HEK293 (cell line): ENCODE measurements around the gene SYCP2.
A peak's percentile ranks its signal among the peaks of the same experiment; 100 is the strongest.

Experiments used
- BCL11B ChIP-seq: fragments of 450-650 bp; formaldehyde crosslinking; IDR thresholded peaks from 2 replicates; pipeline ENCODE4 v1.5.1; 2016; ENCODE audit warnings: low read depth, missing biosample characterization, missing genetic modification characterization
- EGR2 ChIP-seq: fragments of 450-650 bp; formaldehyde crosslinking; IDR thresholded peaks from 2 replicates; pipeline ENCODE4 v1.5.1; 2016; ENCODE audit warnings: low read depth, missing biosample characterization, missing genetic modification characterization
- HOXD13 ChIP-seq: sonication (generic); formaldehyde crosslinking; IDR thresholded peaks from 2 replicates; pipeline ENCODE4 v1.8.0; 2022; ENCODE audit warnings: missing genetic modification reagents, borderline replicate concordance
- KLF1 ChIP-seq: fragments of 450-650 bp; formaldehyde crosslinking; IDR thresholded peaks from 2 replicates; pipeline ENCODE4 v1.5.1; 2016; ENCODE audit warnings: missing biosample characterization, missing genetic modification characterization
- KLF10 ChIP-seq: fragments of 450-650 bp; IDR thresholded peaks from 2 replicates; pipeline ENCODE4 v1.5.1; 2018; ENCODE audit warnings: missing biosample characterization, mild to moderate bottlenecking, missing genetic modification characterization
- KLF7 ChIP-seq: fragments of 450-650 bp; formaldehyde crosslinking; IDR thresholded peaks from 2 replicates; pipeline ENCODE4 v1.5.1; 2016; ENCODE audit warnings: missing biosample characterization, missing genetic modification characterization, borderline replicate concordance
- TCF7L2 ChIP-seq: IDR thresholded peaks from 2 replicates; pipeline ENCODE4 v1.6.1; 2011; ENCODE audit warnings: low read depth, mild to moderate bottlenecking, inconsistent platforms, low read length, moderate library complexity, borderline replicate concordance
- ZBTB1 ChIP-seq: fragments of 450-650 bp; formaldehyde crosslinking; IDR thresholded peaks from 2 replicates; pipeline ENCODE4 v1.5.1; 2016; ENCODE audit warnings: missing biosample characterization, missing genetic modification characterization
- ZBTB8A ChIP-seq: fragments of 450-650 bp; formaldehyde crosslinking; IDR thresholded peaks from 2 replicates; pipeline ENCODE4 v1.5.1; 2016; ENCODE audit warnings: missing biosample characterization, missing genetic modification characterization
- ZFP69B ChIP-seq: fragments of 450-650 bp; formaldehyde crosslinking; IDR thresholded peaks from 2 replicates; pipeline ENCODE4 v1.5.1; 2016; ENCODE audit warnings: missing biosample characterization, missing genetic modification characterization
- ZNF16 ChIP-seq: fragments of 450-650 bp; formaldehyde crosslinking; IDR thresholded peaks from 2 replicates; pipeline ENCODE4 v1.5.1; 2016; ENCODE audit warnings: low read depth, missing biosample characterization, missing genetic modification characterization
- ZNF169 ChIP-seq: fragments of 450-650 bp; formaldehyde crosslinking; IDR thresholded peaks from 2 replicates; pipeline ENCODE4 v1.5.1; 2016; ENCODE audit warnings: missing biosample characterization, missing genetic modification characterization
- ZNF274 ChIP-seq, 2 experiments: fragments of 200-500 bp in 1 of 2; fragments of 450-650 bp in 1 of 2; sonication (Bioruptor generic) in 1 of 2; formaldehyde crosslinking in 1 of 2; IDR thresholded peaks; 2 replicates each; pipeline versions ENCODE4 v1.5.1 to v1.6.1; 2014 to 2016; ENCODE audit warnings: borderline replicate concordance in 1 of 2, inconsistent platforms in 1 of 2, low read length in 1 of 2, missing biosample characterization in 1 of 2, missing genetic modification characterization in 1 of 2
- ZNF335 ChIP-seq: fragments of 450-650 bp; formaldehyde crosslinking; conservative IDR thresholded peaks from 2 replicates; pipeline ENCODE4 v1.5.1; 2016; ENCODE audit warnings: missing biosample characterization, missing genetic modification characterization
- ZNF37A ChIP-seq: fragments of 450-650 bp; IDR thresholded peaks from 2 replicates; pipeline ENCODE4 v1.5.1; 2018; ENCODE audit warnings: missing biosample characterization, missing genetic modification characterization
- ZNF426 ChIP-seq: fragments of 450-650 bp; formaldehyde crosslinking; IDR thresholded peaks from 2 replicates; pipeline ENCODE4 v1.5.1; 2017; ENCODE audit warnings: missing biosample characterization, missing genetic modification characterization, mild to moderate bottlenecking, inconsistent platforms, moderate library complexity
- ZNF433 ChIP-seq: fragments of 450-650 bp; formaldehyde crosslinking; IDR thresholded peaks from 2 replicates; pipeline ENCODE4 v1.5.1; 2016; ENCODE audit warnings: missing biosample characterization, missing genetic modification characterization, low read depth
- ZNF501 ChIP-seq: fragments of 450-650 bp; formaldehyde crosslinking; IDR thresholded peaks from 2 replicates; pipeline ENCODE4 v1.5.1; 2016; ENCODE audit warnings: missing biosample characterization, missing genetic modification characterization
- ZNF514 ChIP-seq: fragments of 450-650 bp; formaldehyde crosslinking; IDR thresholded peaks from 2 replicates; pipeline ENCODE4 v1.5.1; 2016; ENCODE audit warnings: missing biosample characterization, missing genetic modification characterization
- ZNF529 ChIP-seq: fragments of 450-650 bp; formaldehyde crosslinking; IDR thresholded peaks from 2 replicates; pipeline ENCODE4 v1.5.1; 2017; ENCODE audit warnings: missing genetic modification characterization, missing biosample characterization; ENCODE audit not compliant: insufficient replicate concordance
- ZNF555 ChIP-seq: fragments of 450-650 bp; formaldehyde crosslinking; conservative IDR thresholded peaks from 2 replicates; pipeline ENCODE4 v1.5.1; 2017; ENCODE audit warnings: missing biosample characterization, mild to moderate bottlenecking, missing genetic modification characterization, inconsistent platforms
- ZNF624 ChIP-seq: fragments of 450-650 bp; formaldehyde crosslinking; IDR thresholded peaks from 2 replicates; pipeline ENCODE4 v1.5.1; 2017; ENCODE audit warnings: missing biosample characterization, missing genetic modification characterization
- ZNF629 ChIP-seq: fragments of 450-650 bp; formaldehyde crosslinking; IDR thresholded peaks from 2 replicates; pipeline ENCODE4 v1.5.1; 2017; ENCODE audit warnings: missing biosample characterization, missing genetic modification characterization
- ZNF670 ChIP-seq: fragments of 450-650 bp; formaldehyde crosslinking; IDR thresholded peaks from 2 replicates; pipeline ENCODE4 v1.5.1; 2016; ENCODE audit warnings: missing biosample characterization, missing genetic modification characterization, low read depth
- ZNF677 ChIP-seq: fragments of 450-650 bp; IDR thresholded peaks from 2 replicates; pipeline ENCODE4 v1.5.0; 2018; ENCODE audit warnings: missing biosample characterization, mild to moderate bottlenecking, missing genetic modification characterization, moderate library complexity
- ZNF707 ChIP-seq: fragments of 450-650 bp; formaldehyde crosslinking; IDR thresholded peaks from 2 replicates; pipeline ENCODE4 v1.5.1; 2016; ENCODE audit warnings: missing biosample characterization, missing genetic modification characterization
- ZNF843 ChIP-seq: fragments of 450-650 bp; formaldehyde crosslinking; IDR thresholded peaks from 2 replicates; pipeline ENCODE4 v1.5.1; 2016; ENCODE audit warnings: missing biosample characterization, missing genetic modification characterization
- ZXDB ChIP-seq: fragments of 450-650 bp; formaldehyde crosslinking; IDR thresholded peaks from 2 replicates; pipeline ENCODE4 v1.5.1; 2016; ENCODE audit warnings: missing biosample characterization, missing genetic modification characterization
- TF ChIP-seq, protein P1 (sequence below): fragments of 450-650 bp; formaldehyde crosslinking; IDR thresholded peaks from 2 replicates; pipeline ENCODE4 v1.5.1; 2016; ENCODE audit warnings: missing biosample characterization, missing genetic modification characterization
- TF ChIP-seq, protein P2 (sequence below): fragments of 450-650 bp; formaldehyde crosslinking; IDR thresholded peaks from 2 replicates; pipeline ENCODE4 v1.5.1; 2016; ENCODE audit warnings: missing biosample characterization, missing genetic modification characterization, borderline replicate concordance
- TF ChIP-seq, protein P3 (sequence below): fragments of 450-650 bp; formaldehyde crosslinking; IDR thresholded peaks from 2 replicates; pipeline ENCODE4 v1.5.1; 2016; ENCODE audit warnings: missing biosample characterization, missing genetic modification characterization
- TF ChIP-seq, protein P4 (sequence below): fragments of 450-650 bp; IDR thresholded peaks from 2 replicates; pipeline ENCODE4 v1.5.1; 2018; ENCODE audit warnings: missing biosample characterization, mild to moderate bottlenecking, missing genetic modification characterization

The SYCP2 gene

DNA sequence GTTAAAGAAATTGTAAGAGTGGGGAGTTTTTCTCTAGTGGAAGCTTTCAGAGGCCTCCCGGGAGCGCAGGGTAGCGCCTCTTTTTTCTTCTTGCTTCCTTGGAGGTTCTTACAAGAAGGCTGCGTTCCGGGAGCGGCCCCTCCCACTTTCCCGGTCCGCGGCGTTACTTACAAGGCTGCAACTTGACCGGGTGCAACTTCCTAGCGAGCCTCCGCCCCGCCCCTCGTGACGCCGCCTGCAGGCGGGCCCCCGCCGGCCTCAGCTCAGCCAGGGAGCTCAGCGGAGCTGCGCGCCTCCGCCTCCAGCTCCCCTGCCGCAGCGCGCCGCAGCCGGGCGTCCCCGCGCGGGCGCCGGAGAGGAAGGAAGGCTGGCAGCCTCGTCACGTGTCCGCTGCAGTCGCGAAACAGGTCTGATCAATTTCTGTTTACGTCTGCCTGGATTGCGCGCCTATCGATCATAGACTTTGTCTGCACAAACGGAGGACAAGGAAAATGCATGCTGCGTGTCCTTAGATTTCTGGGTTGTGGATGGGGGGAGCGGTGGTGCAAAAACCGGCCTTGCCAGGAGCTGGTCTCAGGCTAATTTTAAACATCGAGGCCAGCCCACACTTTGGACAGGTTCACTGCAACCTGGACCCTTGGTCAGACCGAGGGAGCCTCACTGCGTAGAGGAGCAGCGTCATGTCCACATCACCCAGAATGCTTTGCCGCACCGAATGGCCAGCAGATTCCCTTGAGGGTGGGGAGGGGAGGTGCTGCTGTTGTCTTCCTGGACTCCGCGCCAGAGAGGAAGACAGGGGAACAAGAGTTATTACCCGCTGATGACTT is 6.9 kb upstream of the SYCP2 start, which contains the start of the genes FAM217B and PPP1R3D (continued):
- TF ChIP-seq ZNF37A (tag by site-specific recombination) (no peak), ZNF169 (tag by site-specific recombination) (no peak), ZNF335 (tag by site-specific recombination) (peak; percentile 98), ZNF707 (tag by site-specific recombination) (no peak), ZNF501 (tag by site-specific recombination) (peak; percentile 33; the same call in 1 of the 2 replicates), KLF1 (tag by site-specific recombination) (no peak), ZNF670 (tag by site-specific recombination) (no peak), ZBTB1 (no peak), KLF10 (peak; percentile 99), ZNF274 (IDR thresholded peaks at IDR 0.05; ENCODE audit: low read length) (no peak), ZNF274 (tag by site-specific recombination; IDR thresholded peaks at IDR 0.05; ENCODE audit: borderline replicate concordance) (no peak), ZNF514 (no peak), EGR2 (no peak), ZNF426 (tag by site-specific recombination) (no peak), BCL11B (tag by site-specific recombination) (no peak), HOXD13 (no peak), ZNF624 (tag by site-specific recombination) (no peak), TCF7L2 (no peak), ZNF555 (tag by site-specific recombination) (no peak), ZNF16 (tag by site-specific recombination) (no peak), ZNF529 (tag by site-specific recombination) (no peak), ZNF433 (tag by site-specific recombination) (no peak), ZNF629 (peak; percentile 83), KLF7 (no peak), ZNF843 (no peak), ZNF677 (tag by site-specific recombination) (no peak), ZFP69B (tag by site-specific recombination) (peak; percentile 36; the same call in 1 of the 2 replicates), ZXDB (tag by site-specific recombination) (peak; percentile 96), ZBTB8A (peak; percentile 91)
- TF ChIP-seq, protein P1, sequence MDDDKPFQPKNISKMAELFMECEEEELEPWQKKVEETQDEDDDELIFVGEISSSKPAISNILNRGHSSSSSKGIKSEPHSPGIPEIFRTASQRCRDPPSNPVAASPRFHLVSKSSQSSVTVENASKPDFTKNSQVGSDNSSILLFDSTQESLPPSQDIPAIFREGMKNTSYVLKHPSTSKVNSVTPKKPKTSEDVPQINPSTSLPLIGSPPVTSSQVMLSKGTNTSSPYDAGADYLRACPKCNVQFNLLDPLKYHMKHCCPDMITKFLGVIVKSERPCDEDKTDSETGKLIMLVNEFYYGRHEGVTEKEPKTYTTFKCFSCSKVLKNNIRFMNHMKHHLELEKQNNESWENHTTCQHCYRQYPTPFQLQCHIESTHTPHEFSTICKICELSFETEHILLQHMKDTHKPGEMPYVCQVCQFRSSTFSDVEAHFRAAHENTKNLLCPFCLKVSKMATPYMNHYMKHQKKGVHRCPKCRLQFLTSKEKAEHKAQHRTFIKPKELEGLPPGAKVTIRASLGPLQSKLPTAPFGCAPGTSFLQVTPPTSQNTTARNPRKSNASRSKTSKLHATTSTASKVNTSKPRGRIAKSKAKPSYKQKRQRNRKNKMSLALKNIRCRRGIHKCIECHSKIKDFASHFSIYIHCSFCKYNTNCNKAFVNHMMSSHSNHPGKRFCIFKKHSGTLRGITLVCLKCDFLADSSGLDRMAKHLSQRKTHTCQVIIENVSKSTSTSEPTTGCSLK (tag by site-specific recombination): no peak
- TF ChIP-seq, protein P2, sequence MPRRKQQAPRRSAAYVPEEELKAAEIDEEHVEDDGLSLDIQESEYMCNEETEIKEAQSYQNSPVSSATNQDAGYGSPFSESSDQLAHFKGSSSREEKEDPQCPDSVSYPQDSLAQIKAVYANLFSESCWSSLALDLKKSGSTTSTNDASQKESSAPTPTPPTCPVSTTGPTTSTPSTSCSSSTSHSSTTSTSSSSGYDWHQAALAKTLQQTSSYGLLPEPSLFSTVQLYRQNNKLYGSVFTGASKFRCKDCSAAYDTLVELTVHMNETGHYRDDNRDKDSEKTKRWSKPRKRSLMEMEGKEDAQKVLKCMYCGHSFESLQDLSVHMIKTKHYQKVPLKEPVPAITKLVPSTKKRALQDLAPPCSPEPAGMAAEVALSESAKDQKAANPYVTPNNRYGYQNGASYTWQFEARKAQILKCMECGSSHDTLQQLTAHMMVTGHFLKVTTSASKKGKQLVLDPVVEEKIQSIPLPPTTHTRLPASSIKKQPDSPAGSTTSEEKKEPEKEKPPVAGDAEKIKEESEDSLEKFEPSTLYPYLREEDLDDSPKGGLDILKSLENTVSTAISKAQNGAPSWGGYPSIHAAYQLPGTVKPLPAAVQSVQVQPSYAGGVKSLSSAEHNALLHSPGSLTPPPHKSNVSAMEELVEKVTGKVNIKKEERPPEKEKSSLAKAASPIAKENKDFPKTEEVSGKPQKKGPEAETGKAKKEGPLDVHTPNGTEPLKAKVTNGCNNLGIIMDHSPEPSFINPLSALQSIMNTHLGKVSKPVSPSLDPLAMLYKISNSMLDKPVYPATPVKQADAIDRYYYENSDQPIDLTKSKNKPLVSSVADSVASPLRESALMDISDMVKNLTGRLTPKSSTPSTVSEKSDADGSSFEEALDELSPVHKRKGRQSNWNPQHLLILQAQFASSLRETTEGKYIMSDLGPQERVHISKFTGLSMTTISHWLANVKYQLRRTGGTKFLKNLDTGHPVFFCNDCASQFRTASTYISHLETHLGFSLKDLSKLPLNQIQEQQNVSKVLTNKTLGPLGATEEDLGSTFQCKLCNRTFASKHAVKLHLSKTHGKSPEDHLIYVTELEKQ: no peak
- TF ChIP-seq, protein P3, sequence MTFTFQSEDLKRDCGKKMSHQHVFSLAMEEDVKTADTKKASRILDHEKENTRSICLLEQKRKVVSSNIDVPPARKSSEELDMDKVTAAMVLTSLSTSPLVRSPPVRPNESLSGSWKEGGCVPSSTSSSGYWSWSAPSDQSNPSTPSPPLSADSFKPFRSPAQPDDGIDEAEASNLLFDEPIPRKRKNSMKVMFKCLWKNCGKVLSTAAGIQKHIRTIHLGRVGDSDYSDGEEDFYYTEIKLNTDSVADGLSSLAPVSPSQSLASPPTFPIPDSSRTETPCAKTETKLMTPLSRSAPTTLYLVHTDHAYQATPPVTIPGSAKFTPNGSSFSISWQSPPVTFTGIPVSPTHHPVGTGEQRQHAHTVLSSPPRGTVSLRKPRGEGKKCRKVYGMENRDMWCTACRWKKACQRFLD (tag by site-specific recombination): no peak
- TF ChIP-seq, protein P4, sequence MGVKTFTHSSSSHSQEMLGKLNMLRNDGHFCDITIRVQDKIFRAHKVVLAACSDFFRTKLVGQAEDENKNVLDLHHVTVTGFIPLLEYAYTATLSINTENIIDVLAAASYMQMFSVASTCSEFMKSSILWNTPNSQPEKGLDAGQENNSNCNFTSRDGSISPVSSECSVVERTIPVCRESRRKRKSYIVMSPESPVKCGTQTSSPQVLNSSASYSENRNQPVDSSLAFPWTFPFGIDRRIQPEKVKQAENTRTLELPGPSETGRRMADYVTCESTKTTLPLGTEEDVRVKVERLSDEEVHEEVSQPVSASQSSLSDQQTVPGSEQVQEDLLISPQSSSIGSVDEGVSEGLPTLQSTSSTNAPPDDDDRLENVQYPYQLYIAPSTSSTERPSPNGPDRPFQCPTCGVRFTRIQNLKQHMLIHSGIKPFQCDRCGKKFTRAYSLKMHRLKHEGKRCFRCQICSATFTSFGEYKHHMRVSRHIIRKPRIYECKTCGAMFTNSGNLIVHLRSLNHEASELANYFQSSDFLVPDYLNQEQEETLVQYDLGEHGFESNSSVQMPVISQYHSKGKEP (tag by site-specific recombination): peak; percentile 95
